WERI-Rb-1 (cell line): ENCODE data around the gene EIF3M.
"Not testable (repeated sequence)": the region's sequence is repeated elsewhere in the genome, so short reads cannot be mapped to it uniquely, and the experiment has no call there.

Source experiments
- DNase-seq: peaks from one replicate; pipeline ENCODE4 v3.0.0-alpha.2; 2020
- H3K27ac ChIP-seq: fragments of 250-450 bp; sonication (Bioruptor Pico); 2 replicates; pipeline ENCODE4 v1.5.1; 2020; ENCODE audit warnings: mild to moderate bottlenecking, moderate library complexity
- H3K27me3 ChIP-seq: fragments of 250-450 bp; sonication (Bioruptor Pico); 2 replicates; pipeline ENCODE4 v1.5.1; 2021; ENCODE audit warnings: mild to moderate bottlenecking, low read depth, moderate library complexity; ENCODE audit not compliant: insufficient read depth, severe bottlenecking
- H3K36me3 ChIP-seq: fragments of 250-450 bp; sonication (Bioruptor Pico); 2 replicates; pipeline ENCODE4 v1.5.1; 2020; ENCODE audit warnings: mild to moderate bottlenecking, moderate library complexity
- H3K4me3 ChIP-seq: 2 replicates; pipeline ENCODE4 v1.5.1; 2011; ENCODE audit warnings: low read depth, mild to moderate bottlenecking, control low read depth, low read length
- H3K9me3 ChIP-seq: fragments of 250-450 bp; sonication (Bioruptor Pico); 2 replicates; pipeline ENCODE4 v1.5.1; 2021; ENCODE audit warnings: mild to moderate bottlenecking, moderate library complexity; ENCODE audit not compliant: severe bottlenecking
- CTCF ChIP-seq: IDR thresholded peaks from 2 replicates; pipeline ENCODE4 v1.5.1; 2011; ENCODE audit warnings: low read depth, mild to moderate bottlenecking, control low read depth, inconsistent platforms, low read length

Gene EIF3M

GRCh38 chr11:32597921-32598320, 14.3 kb downstream of the EIF3M start:
- Histone ChIP-seq H3K4me3 (no peak overlapping the region), H3K9me3 (no peaks in the 10 kb centered on the region), H3K36me3 (peaks cover 75% of the 10 kb centered on the region), H3K27ac (no peak overlapping the region), H3K27me3 (no peaks in the 10 kb centered on the region)
- no peak for TF ChIP-seq CTCF
- DNase-seq, result no peak

GRCh38 chr11:32602657-32603415, 19.2 kb downstream of the EIF3M start:
- Histone ChIP-seq H3K27me3 (no peaks in the 10 kb centered on the region), H3K4me3 (no peak overlapping the region), H3K27ac (no peak overlapping the region), H3K9me3 (no peaks in the 10 kb centered on the region), H3K36me3 (peaks cover 50% of the 10 kb centered on the region)
- DNase-seq, result no peak
- TF ChIP-seq CTCF, result no peak

- peaks cover 36% of the 10 kb centered on the region for H3K36me3 ChIP-seq
- no peak for DNase-seq
- TF ChIP-seq CTCF, result no peak
- no peak overlapping the region for H3K4me3 ChIP-seq
- no peaks in the 10 kb centered on the region for H3K27me3 ChIP-seq
- H3K27ac ChIP-seq, result no peak overlapping the region
- H3K9me3 ChIP-seq, result no peaks in the 10 kb centered on the region
These were observed 22.6 kb downstream of the EIF3M start for GRCh38 chr11:32606220-32606619.

- H3K4me3 ChIP-seq, H3K27me3 ChIP-seq, H3K9me3 ChIP-seq: not testable (repeated sequence)
These were observed 25.2 kb downstream of the EIF3M start for GRCh38 chr11:32608826-32609225.

GRCh38 chr11:32610797-32611352, 27.2 kb downstream of the EIF3M start:
- no peak for TF ChIP-seq CTCF
- no peak for DNase-seq

More at GRCh38 chr11:32608826-32609225, 25.2 kb downstream of the EIF3M start:
- not testable (repeated sequence) for DNase-seq, H3K27ac ChIP-seq
- peaks cover 11% of the 10 kb centered on the region for H3K36me3 ChIP-seq

GRCh38 chr11:32613500-32614151, 30.0 kb downstream of the EIF3M start:
- Histone ChIP-seq H3K36me3 (no peaks in the 10 kb centered on the region), H3K4me3 (no peak overlapping the region), H3K27me3 (no peaks in the 10 kb centered on the region), H3K27ac (no peak overlapping the region), H3K9me3 (no peaks in the 10 kb centered on the region)
- no peak for DNase-seq
- TF ChIP-seq CTCF, result no peak

More at GRCh38 chr11:32610797-32611352, 27.2 kb downstream of the EIF3M start:
- Histone ChIP-seq H3K27ac (no peak overlapping the region), H3K4me3 (no peak overlapping the region), H3K27me3 (no peaks in the 10 kb centered on the region), H3K9me3 (no peaks in the 10 kb centered on the region), H3K36me3 (0 out of 2 replicates have a peak, but pooled peaks cover 2% of the 10 kb centered on the region)
